ENCODE data around the gene TCEA2.

Gene TCEA2

DNA sequence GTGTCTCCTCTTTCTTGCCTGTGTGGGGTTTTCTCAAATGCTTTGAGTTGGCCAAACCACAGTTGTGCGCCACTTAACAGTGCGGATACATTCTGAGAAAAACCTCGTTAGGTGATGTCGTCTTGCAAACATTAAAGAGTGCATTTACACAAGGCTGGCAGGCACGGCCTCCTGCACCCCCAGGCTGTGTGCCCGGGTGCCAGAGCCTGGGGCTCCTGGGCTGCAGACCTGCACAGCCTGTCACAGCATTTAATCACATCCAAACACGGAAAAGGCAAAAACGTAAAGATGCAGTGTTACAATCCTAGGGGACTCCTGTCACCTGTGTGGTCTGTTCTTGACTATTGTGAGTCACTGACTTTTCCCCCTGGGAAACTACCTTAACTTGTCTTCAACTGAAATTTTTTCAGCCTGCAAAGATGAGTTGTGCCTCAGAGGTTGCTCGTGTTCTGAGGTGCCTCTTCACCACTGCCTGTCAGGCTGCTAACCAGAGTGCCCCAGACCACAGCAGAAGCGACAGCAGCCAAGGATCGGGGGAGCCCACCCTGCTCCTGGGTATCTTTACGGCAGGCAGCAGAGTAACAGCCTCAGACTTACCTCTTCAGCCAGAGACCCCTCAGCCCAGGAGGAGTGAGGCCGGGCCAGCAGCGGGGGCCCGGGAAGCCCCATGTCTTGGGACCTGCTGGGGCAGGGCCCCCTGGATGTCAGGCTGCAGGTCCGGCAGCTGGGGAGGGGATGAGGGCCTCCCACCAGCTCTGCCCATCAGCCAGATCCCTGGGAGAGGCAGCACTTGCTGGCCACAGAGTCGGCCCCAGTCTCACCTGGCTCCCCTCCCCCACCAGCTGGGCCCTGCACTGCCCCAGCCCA lies 27.7 kb upstream of the TCEA2 start:
- no peak for DNase-seq (ENCODE audit: low read depth in 1 of 2, low spot score in 1 of 2)

GRCh38 chr20:64035933-64036345 lies 27.1 kb upstream of the TCEA2 start, which contains the start of gene C20orf204:
C20orf204 (plus strand) TSS chr20:64036182; CDS start chr20:64036324, 142 bp downstream.
- DNase-seq (ENCODE audit: low read depth in 1 of 2, low spot score in 1 of 2): no peak

DNA sequence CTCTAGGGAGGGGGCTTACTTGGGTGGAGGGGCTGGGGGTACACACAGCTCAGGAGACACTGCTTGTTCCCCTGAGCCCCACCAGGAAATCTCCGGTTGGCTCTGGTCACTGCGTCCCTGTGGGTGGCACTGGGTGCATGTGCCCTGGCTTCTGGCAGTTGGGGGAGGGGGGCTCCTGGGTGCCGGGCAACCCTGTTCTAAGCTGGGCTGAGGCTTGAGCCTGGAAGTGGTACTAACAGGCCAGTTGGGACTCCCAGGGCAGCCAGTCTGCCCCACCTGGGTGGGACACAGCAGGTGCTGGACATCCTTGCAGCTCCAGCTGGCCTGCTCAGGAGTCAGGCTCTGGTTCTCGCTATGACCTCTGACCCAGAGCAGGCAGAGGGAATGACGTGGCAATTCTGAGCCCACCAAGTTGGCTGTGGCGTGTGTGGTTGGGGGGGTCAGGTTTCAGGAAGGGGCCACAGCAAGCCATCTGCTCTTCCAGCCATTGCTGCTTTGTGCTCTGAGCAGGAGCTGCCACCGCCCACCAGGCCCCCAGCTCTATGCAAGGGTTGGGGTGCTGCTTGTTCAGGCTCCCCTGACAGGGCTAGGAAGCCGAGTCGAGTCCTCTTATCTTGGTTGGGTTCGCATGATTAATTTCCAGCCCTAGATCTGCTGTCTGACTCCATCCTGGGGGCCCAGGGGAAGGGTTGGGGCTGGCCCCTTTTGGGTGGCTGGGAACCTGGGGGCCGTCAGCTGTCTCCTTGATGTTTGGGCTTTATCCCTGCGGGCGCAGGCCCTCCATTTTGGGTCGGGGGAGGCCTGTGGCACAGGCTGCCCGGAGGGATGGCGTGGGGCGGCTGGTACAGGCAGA lies 26.4 kb upstream of the TCEA2 start:
- no peak for DNase-seq (ENCODE audit: low read depth in 1 of 2, low spot score in 1 of 2)

DNA sequence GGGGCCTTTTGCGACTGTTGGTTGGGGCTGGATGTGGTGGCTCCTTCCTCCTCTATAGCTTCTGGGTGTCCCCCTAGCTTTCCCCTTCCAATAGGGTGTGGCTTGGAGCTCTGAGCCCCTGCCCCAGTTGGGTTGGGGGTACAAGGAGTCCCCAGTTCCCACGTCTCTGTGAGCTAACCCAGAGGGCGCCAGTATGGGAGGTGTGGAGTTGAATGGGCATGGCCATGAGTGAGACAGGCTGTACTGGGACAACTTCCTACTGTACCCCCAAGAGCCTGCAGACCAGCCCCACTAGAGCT lies 25.9 kb upstream of the TCEA2 start:
- DNase-seq (ENCODE audit: low read depth in 1 of 2, low spot score in 1 of 2): no peak

DNA sequence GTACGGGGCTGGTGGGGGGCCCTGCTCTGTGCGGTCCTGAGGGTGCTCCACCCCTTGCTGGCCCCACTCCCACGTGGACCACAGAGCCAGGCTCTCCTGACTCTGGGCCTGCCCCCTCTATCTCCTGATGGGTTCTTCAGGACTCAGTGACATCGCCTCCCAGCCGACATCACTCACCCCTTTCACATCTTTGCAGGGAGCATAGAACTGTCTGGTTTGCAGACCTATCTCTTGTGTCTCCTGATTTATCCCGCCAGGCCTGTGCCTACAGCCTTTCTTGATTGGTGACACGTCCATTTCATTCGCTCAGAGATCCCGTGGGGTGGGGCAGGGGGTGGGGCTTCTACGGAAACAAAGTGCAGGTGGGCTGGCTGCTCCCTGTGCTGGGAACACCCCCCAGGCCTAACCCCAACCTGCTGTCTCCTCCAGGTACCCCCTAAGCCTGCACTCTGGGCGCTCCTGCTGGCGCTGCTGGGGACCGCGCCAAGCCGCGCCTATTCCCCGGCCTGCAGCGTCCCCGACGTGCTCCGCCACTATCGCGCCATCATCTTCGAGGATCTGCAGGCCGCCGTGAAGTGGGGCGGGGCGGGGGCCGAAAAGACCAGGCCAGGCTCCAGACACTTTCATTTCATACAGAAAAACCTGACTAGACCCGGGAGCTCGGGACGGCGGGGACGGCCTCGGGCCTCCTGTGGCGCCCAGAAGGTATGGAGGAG lies 25.3 kb upstream of the TCEA2 start:
- DNase-seq (ENCODE audit: low read depth in 1 of 2, low spot score in 1 of 2): no peak

DNA sequence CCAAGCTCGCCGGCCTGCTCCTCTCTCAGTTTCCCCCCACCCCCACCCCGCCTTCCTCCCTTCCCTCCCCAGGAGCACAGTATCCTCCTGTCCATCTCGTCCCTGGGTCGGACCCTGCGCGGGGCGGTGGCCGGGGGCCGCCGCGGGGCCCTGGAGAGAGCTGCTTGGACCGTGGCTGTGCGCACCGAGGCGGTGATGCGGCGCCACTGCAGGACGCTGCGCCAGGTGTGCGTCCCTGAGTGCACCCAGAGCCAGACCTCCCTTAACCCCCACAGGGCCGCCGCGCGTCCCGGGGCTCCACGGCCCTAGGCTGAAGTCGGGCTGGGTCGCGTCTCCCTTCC lies 24.8 kb upstream of the TCEA2 start:
- DNase-seq (ENCODE audit: low read depth in 1 of 2, low spot score in 1 of 2): no peak

- DNase-seq (ENCODE audit: low read depth in 1 of 2, low spot score in 1 of 2): peak; percentile 56 to 62
Observed at GRCh38 chr20:64038565-64039292, 24.3 kb upstream of the TCEA2 start.

DNA sequence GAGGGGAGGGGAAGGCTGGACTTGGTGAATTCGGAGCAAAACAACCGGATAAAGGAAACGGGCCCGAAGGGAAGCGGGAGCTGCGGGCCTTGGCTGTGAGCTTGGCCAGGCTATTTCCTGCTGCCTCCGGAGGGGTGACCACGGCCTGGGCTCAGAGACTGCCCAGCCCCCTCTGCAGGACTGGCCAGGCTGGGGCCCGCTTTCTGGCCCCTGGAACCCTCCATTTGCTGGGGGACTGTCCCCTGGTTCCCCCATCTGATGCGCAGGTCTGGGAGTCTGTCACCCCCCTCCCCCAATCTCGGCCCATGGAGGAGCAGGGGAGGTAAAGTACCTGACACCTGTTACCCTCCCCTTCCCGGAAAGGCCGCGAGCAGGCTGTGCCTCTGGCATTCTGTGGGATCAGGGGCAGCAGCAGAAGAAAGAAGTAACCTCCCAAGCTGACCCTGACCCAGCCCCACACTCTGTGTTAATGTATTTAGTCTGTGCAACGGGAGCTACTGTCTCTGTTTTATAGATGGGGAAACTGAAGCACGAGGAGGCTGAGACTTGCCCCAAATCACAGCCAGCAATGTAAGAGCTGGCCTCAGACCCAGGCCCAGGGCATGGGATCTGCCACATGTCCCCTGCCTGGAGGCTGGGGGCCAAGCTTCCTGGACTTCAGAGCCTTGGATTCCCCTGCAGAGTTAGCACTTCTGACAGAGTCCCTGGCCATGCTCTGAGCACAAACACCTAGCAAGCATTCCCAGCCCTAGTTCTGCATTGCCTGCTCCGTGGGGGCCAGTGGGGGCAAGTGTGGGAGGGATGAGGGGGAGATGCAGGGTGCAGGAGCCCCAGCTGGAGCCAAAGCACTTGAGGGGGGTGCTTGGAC lies 23.5 kb upstream of the TCEA2 start:
- no peak for DNase-seq (ENCODE audit: low read depth in 1 of 2, low spot score in 1 of 2)

- DNase-seq (ENCODE audit: low read depth in 1 of 2, low spot score in 1 of 2): no peak
Observed at GRCh38 chr20:64040231-64041039, 22.6 kb upstream of the TCEA2 start.

DNA sequence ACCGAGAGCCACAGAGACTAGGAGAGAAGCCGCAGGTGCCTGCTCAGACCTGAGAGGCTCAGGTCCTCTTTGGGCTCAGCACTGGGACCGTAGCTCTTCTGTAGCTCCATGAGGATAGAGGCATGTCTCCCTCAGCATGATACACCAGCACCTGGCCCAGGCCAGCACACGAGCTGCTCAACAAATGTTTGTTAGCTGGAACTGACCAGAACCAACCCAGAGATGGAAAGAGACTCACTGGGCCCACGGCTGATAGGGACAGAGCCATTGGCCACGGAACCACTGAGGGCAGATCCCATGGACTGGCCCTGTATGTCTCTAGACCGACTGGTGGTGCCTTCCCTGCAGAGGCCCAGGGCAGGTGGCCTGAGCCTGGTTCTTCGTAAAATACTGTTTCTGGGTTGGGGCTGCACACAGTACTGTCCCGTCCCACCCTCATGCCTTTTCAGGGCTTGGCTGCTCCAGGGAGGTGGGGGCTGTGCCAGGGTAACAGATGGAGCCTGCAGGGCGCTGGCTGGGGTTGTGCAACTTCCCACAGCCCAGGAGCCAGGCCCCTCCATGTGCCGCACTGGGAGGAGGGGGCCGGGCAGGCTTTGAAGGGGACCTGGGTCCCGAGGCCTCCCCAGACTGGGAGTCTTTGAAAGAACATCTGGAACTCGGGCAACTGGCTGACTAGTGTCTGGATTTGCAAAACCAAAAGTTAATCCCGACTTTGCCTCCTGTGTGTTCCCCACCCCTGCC lies 21.8 kb upstream of the TCEA2 start:
- no peak for DNase-seq (ENCODE audit: low read depth in 1 of 2, low spot score in 1 of 2)

DNA sequence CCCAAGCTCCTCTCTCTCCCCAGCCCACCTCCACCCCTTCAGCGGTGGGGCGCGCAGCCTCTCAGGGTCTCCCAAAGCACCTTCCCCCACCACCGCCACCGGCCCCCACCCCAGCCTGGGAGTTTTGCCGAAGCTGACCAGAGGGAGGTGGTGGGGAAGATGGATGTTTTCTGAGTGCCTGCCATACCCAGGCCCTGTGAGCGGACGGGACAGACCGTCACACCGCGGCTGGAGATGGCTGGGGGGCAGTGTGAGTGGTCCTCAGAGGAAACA lies 21.3 kb upstream of the TCEA2 start:
- no peak for DNase-seq (ENCODE audit: low read depth in 1 of 2, low spot score in 1 of 2)

- no peak for DNase-seq (ENCODE audit: low read depth in 1 of 2, low spot score in 1 of 2)
Observed at GRCh38 chr20:64042054-64042781, 20.8 kb upstream of the TCEA2 start.

- no peak for DNase-seq (ENCODE audit: low read depth in 1 of 2, low spot score in 1 of 2)
Observed at GRCh38 chr20:64043768-64044167, 19.2 kb upstream of the TCEA2 start.

DNA sequence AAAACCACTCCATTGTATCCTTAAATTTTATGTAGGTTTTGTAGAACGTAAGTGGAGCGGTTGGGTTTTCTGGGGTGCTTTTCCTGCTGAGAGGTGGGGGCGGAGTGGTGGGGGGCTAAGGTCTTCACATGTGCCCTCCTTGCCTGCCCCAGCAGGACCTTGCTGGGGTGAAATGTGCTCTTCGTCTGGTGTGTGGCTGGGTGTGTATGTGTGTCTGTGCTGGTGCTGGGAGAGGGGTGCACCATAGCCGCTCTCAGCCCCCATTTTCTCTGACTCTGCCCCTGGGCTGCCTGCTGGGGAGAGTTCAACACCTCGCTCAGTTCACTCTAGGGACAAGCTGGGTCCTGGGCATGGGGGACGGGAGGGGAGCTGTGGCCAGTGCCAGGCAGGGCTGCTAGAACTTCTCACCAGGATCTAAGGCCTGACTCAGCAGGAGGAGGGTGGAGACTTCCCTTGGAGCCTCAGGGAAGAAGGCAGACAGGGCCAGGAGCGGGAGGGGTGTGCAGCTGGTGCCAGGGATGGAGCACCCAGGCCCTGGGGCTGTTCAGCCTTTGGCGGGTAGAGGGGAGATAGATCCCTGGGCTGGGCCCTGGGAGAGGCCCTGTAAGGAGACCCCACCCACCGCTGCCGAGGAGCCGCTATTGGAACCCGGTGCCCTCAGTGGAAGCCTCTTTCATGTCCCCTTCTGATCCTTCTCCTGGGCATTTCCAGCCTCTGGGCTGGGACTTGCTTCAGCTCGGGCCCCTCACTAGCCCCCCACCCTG lies 18.3 kb upstream of the TCEA2 start:
- DNase-seq (ENCODE audit: low read depth in 1 of 2, low spot score in 1 of 2): no peak

DNA sequence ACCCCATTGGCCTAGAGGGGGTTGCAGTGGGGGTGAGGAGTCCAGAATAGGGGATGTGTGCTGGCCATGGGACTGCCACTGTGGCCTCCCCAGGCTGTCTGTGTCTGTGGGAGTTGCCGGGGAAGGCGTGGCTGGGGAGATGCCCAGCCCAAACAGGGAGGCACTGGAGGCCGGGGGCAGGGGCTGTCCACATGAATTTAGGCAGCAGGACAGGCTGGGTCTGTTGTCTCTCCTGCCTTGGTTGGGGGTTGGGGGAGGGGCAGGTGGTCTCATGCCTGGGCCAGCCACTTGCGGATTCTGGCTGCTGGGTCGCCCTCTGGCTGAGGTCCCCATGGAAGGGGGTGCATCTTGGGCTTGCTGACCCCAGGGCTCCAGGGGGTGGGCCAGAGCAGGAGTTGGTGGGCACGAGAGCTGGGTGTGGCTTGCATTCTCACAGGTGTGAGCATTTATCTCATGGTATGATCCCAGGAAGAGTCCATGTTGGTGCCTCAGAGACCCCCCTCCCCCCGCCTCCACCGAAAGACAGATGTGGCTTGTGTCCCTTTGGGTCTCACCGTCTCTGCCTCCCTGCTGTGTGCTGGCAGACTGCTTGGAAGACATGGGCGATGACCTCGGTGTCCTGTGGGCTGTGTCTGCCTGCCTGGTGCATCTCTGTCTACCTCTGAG lies 17.5 kb upstream of the TCEA2 start:
- no peak for DNase-seq (ENCODE audit: low read depth in 1 of 2, low spot score in 1 of 2)

GRCh38 chr20:64047046-64047389 lies 16.0 kb upstream of the TCEA2 start:
- DNase-seq (ENCODE audit: low read depth in 1 of 2, low spot score in 1 of 2): no peak

DNA sequence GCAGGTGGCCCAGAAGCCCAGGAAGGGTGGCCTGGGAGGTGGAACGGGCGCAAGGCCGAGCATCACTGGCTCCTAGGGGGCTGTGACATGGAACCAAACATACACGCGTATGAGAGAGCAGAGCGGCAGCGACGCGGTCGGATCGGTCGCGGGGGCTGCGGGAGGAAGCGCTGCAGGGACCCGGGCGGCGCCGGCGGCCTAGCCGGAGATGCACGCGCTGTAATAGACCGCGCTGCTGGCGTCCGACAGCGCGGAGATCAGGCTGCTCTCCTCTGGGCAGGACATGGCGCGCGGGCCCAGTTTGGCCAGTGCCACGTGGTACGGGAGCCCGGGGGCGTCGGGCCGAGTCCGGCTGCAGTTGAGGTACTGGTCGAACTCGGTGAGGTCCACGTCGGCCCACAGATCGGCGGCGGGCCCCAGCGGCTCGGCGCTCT lies 15.0 kb upstream of the TCEA2 start:
- no peak for DNase-seq (ENCODE audit: low read depth in 1 of 2, low spot score in 1 of 2)
